PFSK-1 (cell line): ENCODE data around the gene C1orf226.

Experiments used
- FOXP2 ChIP-seq: optimal IDR thresholded peaks from 2 replicates; pipeline ENCODE3; 2011; ENCODE audit warnings: borderline replicate concordance, control low read depth, inconsistent platforms; ENCODE audit not compliant: insufficient read depth; ENCODE audit errors: extremely low read length, extremely low read depth
- POLR2AphosphoS5 ChIP-seq: IDR thresholded peaks from 2 replicates; pipeline ENCODE4 v1.6.1; 2012; ENCODE audit warnings: low read depth, mild to moderate bottlenecking, control low read depth, low read length, moderate library complexity
- SIN3A ChIP-seq: IDR thresholded peaks from 2 replicates; pipeline ENCODE4 v1.6.1; 2012; ENCODE audit warnings: mild to moderate bottlenecking, low read length, moderate library complexity, borderline replicate concordance; ENCODE audit not compliant: insufficient read depth
- TAF1 ChIP-seq: IDR thresholded peaks from 2 replicates; pipeline ENCODE4 v1.6.1; 2012; ENCODE audit warnings: low read length, control low read depth, borderline replicate concordance; ENCODE audit not compliant: insufficient read depth
- TF ChIP-seq, protein P1 (sequence below), 2 experiments: IDR thresholded peaks; 2 replicates each; pipeline versions ENCODE4 v1.6.1 to v1.8.0; 2011 to 2012; ENCODE audit warnings: low read depth in 2 of 2, low read length in 2 of 2, control low read depth in 1 of 2, inconsistent platforms in 1 of 2, mild to moderate bottlenecking in 1 of 2, moderate library complexity in 1 of 2; ENCODE audit not compliant: insufficient read depth in 1 of 2

- TF ChIP-seq POLR2AphosphoS5 (no peak), TAF1 (no peak), SIN3A (no peak), FOXP2 (no peak)
- TF ChIP-seq, protein P1, sequence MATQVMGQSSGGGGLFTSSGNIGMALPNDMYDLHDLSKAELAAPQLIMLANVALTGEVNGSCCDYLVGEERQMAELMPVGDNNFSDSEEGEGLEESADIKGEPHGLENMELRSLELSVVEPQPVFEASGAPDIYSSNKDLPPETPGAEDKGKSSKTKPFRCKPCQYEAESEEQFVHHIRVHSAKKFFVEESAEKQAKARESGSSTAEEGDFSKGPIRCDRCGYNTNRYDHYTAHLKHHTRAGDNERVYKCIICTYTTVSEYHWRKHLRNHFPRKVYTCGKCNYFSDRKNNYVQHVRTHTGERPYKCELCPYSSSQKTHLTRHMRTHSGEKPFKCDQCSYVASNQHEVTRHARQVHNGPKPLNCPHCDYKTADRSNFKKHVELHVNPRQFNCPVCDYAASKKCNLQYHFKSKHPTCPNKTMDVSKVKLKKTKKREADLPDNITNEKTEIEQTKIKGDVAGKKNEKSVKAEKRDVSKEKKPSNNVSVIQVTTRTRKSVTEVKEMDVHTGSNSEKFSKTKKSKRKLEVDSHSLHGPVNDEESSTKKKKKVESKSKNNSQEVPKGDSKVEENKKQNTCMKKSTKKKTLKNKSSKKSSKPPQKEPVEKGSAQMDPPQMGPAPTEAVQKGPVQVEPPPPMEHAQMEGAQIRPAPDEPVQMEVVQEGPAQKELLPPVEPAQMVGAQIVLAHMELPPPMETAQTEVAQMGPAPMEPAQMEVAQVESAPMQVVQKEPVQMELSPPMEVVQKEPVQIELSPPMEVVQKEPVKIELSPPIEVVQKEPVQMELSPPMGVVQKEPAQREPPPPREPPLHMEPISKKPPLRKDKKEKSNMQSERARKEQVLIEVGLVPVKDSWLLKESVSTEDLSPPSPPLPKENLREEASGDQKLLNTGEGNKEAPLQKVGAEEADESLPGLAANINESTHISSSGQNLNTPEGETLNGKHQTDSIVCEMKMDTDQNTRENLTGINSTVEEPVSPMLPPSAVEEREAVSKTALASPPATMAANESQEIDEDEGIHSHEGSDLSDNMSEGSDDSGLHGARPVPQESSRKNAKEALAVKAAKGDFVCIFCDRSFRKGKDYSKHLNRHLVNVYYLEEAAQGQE (IDR thresholded peaks at IDR 0.05; ENCODE audit: insufficient read depth in 1 of 2, low read depth in 2 of 2, low read length in 2 of 2) = no peak
Observed at GRCh38 chr1:162373541-162374260, 7.8 kb upstream of the C1orf226 start.
